DOHH2 (cell line): ENCODE data around the gene TRIM68.
A peak's percentile ranks its signal among the peaks of the same experiment; 100 is the strongest.

Source experiments
- H3F3A ChIP-seq: fragments of 200-600 bp; sonication (generic), shearing (Covaris generic); 2 replicates; pipeline ENCODE4 v1.6.0; 2016; ENCODE audit warnings: antibody characterized with exemption, mild to moderate bottlenecking; ENCODE audit not compliant: control insufficient read depth, insufficient read depth
- H3K27ac ChIP-seq: fragments of 200-600 bp; sonication (generic); 2 replicates; pipeline ENCODE4 v1.5.1; 2014; ENCODE audit warnings: low read depth, mild to moderate bottlenecking, low read length, moderate library complexity
- H3K27me3 ChIP-seq: fragments of 200-600 bp; sonication (generic); 2 replicates; pipeline ENCODE4 v1.6.1; 2014; ENCODE audit warnings: mild to moderate bottlenecking, low read length, mixed read lengths; ENCODE audit not compliant: control insufficient read depth
- H3K36me3 ChIP-seq: fragments of 200-600 bp; sonication (generic); 2 replicates; pipeline ENCODE4 v1.6.1; 2014; ENCODE audit warnings: mild to moderate bottlenecking, low read length, moderate library complexity, mixed read lengths; ENCODE audit not compliant: control insufficient read depth
- H3K4me1 ChIP-seq: fragments of 200-600 bp; sonication (generic); 2 replicates; pipeline ENCODE4 v1.6.1; 2014; ENCODE audit warnings: mild to moderate bottlenecking, low read length, mixed read lengths; ENCODE audit not compliant: control insufficient read depth
- H3K4me2 ChIP-seq: fragments of 200-600 bp; sonication (generic); 2 replicates; pipeline ENCODE4 v1.6.0; 2014; ENCODE audit warnings: mild to moderate bottlenecking, low read length, moderate library complexity
- H3K4me3 ChIP-seq: fragments of 200-600 bp; sonication (generic); 2 replicates; pipeline ENCODE4 v1.5.1; 2014; ENCODE audit warnings: mild to moderate bottlenecking, low read length, mixed read lengths
- H3K79me2 ChIP-seq: fragments of 200-600 bp; sonication (generic); 2 replicates; pipeline ENCODE4 v1.6.1; 2014; ENCODE audit warnings: mild to moderate bottlenecking, low read length, mixed read lengths; ENCODE audit not compliant: control insufficient read depth
- H3K9me2 ChIP-seq: fragments of 200-600 bp; sonication (generic); replicated peaks from 2 replicates; pipeline ENCODE4 v1.6.1; 2014; ENCODE audit warnings: mild to moderate bottlenecking, low read length, mixed read lengths; ENCODE audit not compliant: control insufficient read depth
- H3K9me3 ChIP-seq: fragments of 200-600 bp; sonication (generic); 2 replicates; pipeline ENCODE4 v1.6.1; 2014; ENCODE audit warnings: antibody characterized with exemption, low read length, mixed read lengths; ENCODE audit not compliant: control insufficient read depth, insufficient read depth
- H4K20me1 ChIP-seq: fragments of 200-600 bp; sonication (generic); 2 replicates; pipeline ENCODE4 v1.6.0; 2014; ENCODE audit warnings: low read depth, mild to moderate bottlenecking, antibody characterized with exemption, low read length, moderate library complexity; ENCODE audit not compliant: control insufficient read depth, insufficient read depth
- EZH2phosphoT487 ChIP-seq: fragments of 200-600 bp; sonication (generic); IDR thresholded peaks from 2 replicates; pipeline ENCODE4 v1.6.1; 2017; ENCODE audit warnings: borderline replicate concordance, mild to moderate bottlenecking, antibody characterized with exemption, low read length, moderate library complexity, mixed read lengths
- TF ChIP-seq, protein P1 (sequence below): fragments of 200-600 bp; sonication (generic); IDR thresholded peaks from one replicate; pipeline ENCODE4 v1.5.1; 2014; ENCODE audit warnings: antibody characterized with exemption, mild to moderate bottlenecking, low read depth, low read length; ENCODE audit not compliant: poor library complexity, severe bottlenecking

Gene TRIM68

DNA sequence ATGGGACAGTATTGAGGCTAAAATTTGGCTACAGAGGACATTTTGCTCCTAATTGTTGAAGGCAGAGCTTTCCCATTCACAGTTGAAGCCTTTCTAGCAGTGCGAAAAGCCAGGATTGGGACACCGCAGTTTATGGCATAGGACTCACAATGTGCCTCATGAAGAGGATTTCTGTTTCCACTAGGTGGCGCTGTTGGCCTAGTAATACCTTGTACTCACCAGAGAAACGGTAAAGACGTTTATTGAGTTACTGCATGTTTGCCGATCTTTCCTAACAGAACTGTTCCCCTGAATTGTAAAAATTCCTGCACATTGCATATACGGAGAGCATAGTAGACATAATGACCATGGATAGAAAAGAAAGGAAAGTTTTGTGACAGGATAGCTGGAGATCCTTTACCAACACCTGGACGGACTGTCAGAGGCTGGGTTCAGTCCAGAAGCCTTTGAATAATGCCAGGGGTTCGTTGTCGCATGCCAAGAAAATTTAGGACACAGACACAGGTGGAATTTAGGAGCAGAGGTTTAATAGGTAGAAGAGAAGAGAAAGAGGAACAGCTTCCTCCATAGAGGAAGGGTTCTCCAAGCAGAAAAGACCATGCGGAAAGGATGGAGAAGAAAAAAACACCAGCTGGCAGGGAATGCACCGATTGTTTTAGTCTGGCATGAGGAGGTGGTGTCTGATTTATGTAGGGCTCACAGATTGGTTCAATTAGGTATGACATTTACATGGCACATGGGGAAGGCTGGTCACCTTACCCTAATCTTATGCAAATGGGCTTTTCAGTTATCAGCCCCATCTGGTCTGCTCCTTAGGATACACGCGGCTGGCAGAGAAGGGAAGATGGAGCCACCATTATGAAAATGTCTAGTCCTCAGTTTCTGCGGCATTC is 18.4 kb upstream of the TRIM68 start:
- H3K4me2 ChIP-seq: no peak overlapping the region
- H3K27ac ChIP-seq: no peak overlapping the region
- TF ChIP-seq EZH2phosphoT487: no peak
- TF ChIP-seq, protein P1, sequence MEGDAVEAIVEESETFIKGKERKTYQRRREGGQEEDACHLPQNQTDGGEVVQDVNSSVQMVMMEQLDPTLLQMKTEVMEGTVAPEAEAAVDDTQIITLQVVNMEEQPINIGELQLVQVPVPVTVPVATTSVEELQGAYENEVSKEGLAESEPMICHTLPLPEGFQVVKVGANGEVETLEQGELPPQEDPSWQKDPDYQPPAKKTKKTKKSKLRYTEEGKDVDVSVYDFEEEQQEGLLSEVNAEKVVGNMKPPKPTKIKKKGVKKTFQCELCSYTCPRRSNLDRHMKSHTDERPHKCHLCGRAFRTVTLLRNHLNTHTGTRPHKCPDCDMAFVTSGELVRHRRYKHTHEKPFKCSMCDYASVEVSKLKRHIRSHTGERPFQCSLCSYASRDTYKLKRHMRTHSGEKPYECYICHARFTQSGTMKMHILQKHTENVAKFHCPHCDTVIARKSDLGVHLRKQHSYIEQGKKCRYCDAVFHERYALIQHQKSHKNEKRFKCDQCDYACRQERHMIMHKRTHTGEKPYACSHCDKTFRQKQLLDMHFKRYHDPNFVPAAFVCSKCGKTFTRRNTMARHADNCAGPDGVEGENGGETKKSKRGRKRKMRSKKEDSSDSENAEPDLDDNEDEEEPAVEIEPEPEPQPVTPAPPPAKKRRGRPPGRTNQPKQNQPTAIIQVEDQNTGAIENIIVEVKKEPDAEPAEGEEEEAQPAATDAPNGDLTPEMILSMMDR: peak; percentile 80

DNA sequence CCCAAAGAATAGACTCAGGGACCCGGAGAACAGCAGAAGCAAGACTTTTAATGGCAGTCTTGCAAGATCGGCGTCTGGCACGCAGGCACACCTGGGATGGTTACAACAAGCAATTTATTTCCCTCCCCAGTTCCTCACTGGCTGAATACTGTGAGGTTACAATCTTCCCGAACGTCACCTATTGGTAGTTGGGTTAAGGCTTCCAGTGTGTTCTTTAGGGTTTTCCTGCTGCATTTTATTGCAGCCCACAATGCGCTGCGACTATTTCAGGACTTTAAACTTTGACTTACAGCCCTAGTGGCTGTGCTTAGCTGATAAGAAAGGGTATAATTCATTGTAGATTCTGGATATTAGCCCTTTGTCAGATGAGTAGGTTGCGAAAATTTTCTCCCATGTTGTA is 11.5 kb upstream of the TRIM68 start:
- no peaks in the 10 kb centered on the region for H3F3A ChIP-seq
- no peaks in the 10 kb centered on the region for H3K9me3 ChIP-seq
- no peaks in the 10 kb centered on the region for H3K9me2 ChIP-seq
- no peaks in the 10 kb centered on the region for H3K27me3 ChIP-seq
- no peak overlapping the region for H3K4me3 ChIP-seq
- H4K20me1 ChIP-seq: no peaks in the 10 kb centered on the region
- H3K4me2 ChIP-seq: no peak overlapping the region
- no peaks in the 10 kb centered on the region for H3K79me2 ChIP-seq
- no peaks in the 10 kb centered on the region for H3K36me3 ChIP-seq
- H3K27ac ChIP-seq: no peak overlapping the region
- TF ChIP-seq, protein P1: no peak
- no peak for TF ChIP-seq EZH2phosphoT487
- no peaks in the 10 kb centered on the region for H3K4me1 ChIP-seq

More for the DNA sequence above, 18.4 kb upstream of the TRIM68 start:
- H3K36me3 ChIP-seq: no peaks in the 10 kb centered on the region
- H3K79me2 ChIP-seq: no peaks in the 10 kb centered on the region
- 0 out of 2 replicates have a peak, but pooled peaks cover 2% of the 10 kb centered on the region for H3K27me3 ChIP-seq
- H3K9me2 ChIP-seq: no peaks in the 10 kb centered on the region
- no peaks in the 10 kb centered on the region for H4K20me1 ChIP-seq
- H3K4me3 ChIP-seq: no peak overlapping the region
- H3K4me1 ChIP-seq: no peaks in the 10 kb centered on the region
- H3K9me3 ChIP-seq: no peaks in the 10 kb centered on the region
- no peaks in the 10 kb centered on the region for H3F3A ChIP-seq

DNA sequence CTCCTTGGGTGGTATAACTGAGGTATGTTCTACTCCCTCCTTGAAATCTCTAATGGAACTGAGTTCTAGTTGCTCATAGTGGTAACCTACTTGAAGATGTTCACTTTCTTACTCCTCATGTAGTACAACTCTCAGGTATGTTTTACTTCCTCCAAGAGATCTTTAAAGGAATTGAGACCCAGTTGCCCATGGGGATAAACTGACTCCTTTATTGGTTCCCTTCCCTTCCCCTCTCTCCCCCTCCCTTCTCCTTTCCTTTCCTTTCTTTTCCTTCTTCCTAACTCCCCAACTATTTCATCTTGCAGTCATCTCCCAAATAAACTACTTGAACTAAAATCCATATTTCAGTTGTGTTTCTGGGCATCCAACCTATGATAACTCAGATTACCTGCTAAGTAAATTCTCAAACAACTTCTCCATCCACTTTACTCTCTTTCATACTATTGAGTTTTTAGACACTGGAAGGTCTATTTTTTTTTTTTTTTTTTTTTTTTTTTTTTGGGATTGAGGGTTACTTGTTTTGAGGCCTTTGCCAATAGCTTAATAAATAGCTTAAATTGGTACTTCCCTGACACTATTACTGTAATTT is 7.9 kb upstream of the TRIM68 start:
- Histone ChIP-seq H3K9me2 (no peaks in the 10 kb centered on the region), H3K27ac (no peak overlapping the region), H3K36me3 (no peaks in the 10 kb centered on the region), H3F3A (no peaks in the 10 kb centered on the region), H4K20me1 (no peaks in the 10 kb centered on the region), H3K4me3 (no peak overlapping the region), H3K4me2 (no peak overlapping the region), H3K79me2 (no peaks in the 10 kb centered on the region), H3K4me1 (no peaks in the 10 kb centered on the region), H3K27me3 (no peaks in the 10 kb centered on the region), H3K9me3 (no peaks in the 10 kb centered on the region)
- TF ChIP-seq EZH2phosphoT487: no peak
- TF ChIP-seq, protein P1: no peak
